Stimulated activated CD4-positive, alpha-beta T cell treated with anti-CD3 and anti-CD28 coated beads, Interleukin-15, amount 100 ng/mL, for 24 hours (primary cell): ENCODE data around the gene DENND5A.
"Not testable (repeated sequence)": the region's sequence is repeated elsewhere in the genome, so short reads cannot be mapped to it uniquely, and the experiment has no call there.

Experiments
- DNase-seq: peaks from one replicate; pipeline ENCODE4 v3.0.0-alpha.2; 2020

The DENND5A gene

DNA sequence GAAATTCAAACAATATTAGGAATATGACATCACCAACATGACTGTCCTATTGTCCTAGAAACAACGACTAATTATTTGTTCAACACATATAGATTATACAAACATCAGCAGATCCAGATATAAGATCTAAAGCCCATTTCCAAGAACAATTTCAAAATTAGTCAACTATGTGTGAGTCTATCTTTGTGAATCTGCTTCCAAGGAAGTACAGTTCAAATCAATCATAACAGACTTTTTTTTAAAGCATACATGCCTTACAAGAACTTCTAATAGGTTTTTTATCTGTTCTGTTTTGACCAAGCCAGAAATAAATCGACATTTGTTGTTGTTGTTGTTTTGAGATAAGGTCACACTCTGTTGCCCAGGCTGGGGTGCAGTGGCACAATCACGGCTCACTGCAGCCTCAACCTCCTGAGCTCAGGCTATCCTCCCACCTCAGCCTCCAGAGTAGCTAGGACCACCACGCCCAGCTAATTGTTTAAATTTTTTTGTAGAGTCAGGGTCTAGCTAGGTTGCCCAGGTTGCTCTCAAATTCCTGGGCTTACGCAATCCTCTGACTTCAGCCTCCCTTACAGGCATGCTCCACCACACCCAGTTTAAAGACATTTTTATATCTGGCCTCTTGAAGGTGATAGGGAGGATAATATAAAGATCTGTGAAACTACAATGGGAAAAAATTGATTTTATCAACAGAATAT lies 54.8 kb downstream of the DENND5A start:
- no peak for DNase-seq

- DNase-seq, result peak; percentile 21
These were observed 55.5 kb downstream of the DENND5A start for GRCh38 chr11:9209604-9210003.

DNA sequence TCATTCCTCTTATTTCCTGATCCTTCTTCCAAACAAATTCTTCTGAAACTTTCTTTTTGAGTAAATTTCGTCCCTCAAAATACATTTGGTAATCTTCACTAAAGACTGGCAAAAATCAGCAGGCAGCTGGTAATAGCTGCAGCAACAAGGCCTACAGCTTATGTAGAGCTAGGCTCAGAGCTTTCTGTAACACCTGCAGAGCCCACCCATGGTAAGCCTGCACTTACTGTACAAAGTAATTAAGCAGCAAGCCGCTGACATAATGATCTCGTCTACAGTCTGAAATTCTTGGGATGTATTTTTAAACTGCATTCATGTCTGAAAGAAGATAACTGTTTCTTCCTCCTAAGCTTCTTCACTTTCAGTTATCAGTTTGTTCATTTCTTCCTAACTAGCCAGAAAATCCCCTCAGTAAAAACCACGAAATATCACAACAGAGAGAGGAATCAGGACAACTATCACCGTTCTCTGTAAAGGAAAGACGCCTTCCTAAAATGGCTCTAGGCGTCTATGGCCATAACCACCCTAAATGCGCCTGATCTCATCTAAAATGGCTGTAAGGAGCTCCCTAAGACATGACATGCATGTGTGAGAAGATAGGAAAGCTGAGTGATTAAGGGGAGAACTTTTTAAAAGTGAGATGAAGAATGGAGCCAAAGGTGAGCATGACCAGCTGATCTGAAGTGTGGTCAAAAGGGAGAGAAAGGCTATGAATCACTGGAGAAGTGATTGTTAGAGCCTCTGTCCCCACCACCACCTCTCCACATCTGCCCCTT lies 56.2 kb downstream of the DENND5A start:
- DNase-seq, result no peak

- DNase-seq, result no peak
These were observed 57.9 kb downstream of the DENND5A start for GRCh38 chr11:9207229-9207628.

DNA sequence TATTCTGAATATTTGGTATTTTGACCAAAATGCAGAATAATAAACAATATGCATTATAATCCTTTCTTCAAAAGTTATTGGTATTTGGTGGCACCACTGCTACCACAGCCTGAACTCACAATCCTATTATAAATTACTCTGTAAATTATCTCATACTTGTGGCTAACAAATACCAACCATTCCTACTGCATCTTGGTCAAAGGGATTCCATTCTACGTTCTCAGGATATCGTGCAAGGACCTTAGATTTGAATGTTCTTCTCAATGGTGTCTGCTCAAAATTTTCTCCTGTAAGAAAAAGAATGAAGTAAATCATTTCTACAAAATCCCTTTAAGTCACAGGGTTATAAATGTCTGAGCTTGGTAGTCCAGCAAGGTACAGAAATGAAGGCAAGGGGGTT lies 58.7 kb downstream of the DENND5A start:
- DNase-seq, result no peak

- DNase-seq, result no peak
These were observed 61.3 kb downstream of the DENND5A start for GRCh38 chr11:9203691-9204311.

GRCh38 chr11:9201372-9202162 lies 63.6 kb downstream of the DENND5A start:
- DNase-seq, result no peak

GRCh38 chr11:9200471-9200870 lies 64.7 kb downstream of the DENND5A start:
- no peak for DNase-seq

- no peak for DNase-seq
These were observed 71.8 kb downstream of the DENND5A start for GRCh38 chr11:9193316-9193715.

DNA sequence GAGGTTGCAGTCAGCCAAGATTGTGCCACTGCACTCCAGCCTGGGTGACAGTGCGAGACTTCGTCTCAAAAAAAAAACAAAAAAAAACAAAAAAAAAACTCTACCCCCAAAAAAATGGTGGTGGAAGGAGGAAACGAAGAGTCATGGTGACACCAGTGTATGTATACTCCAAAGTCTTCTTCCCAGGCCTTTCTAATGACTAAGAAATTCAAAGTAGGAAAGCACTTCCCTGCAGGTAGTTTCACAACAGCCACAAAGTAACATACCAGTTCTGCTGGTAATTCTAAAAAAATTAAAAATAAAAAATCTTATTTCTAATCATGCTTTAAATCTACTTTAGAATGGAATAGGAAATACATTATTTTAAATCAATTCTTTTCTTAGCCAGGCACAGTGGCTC lies 72.6 kb downstream of the DENND5A start:
- DNase-seq, result no peak

DNA sequence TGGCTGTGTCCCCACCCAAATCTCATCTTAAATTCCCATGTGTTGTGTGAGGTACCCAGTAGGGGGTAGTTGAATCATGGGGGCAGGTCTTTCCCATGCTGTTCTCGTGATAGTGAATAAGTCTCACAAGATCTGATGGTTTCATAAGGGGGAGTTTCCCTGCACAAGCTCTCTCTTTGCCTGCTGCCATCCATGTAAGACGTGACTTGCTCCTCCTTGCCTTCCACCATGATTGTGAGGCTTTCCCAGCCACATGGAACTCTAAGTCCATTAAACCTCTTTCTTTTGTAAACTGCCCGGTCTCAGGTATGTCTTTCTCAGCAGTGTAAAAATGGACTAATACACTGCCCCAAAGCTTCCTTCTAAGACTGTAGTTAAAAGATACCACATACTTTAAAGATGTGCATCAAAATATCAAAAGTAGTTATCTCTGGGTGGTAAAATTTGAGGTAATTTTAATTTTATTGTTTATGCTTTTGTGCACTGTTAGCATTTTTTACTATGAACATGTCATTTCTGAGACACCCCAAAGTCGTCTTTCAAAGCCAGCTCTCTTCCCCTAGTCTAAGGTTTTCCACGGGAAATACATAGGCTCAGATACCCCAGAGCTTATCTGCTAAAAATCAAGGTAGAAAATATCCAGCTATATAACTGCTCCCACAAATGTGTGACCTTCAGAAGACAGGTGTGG lies 74.7 kb downstream of the DENND5A start:
- DNase-seq, result not testable (repeated sequence)

GRCh38 chr11:9188860-9189259 lies 76.3 kb downstream of the DENND5A start:
- DNase-seq, result not testable (repeated sequence)

- DNase-seq, result no peak
These were observed 77.5 kb downstream of the DENND5A start for GRCh38 chr11:9187616-9188015.

DNA sequence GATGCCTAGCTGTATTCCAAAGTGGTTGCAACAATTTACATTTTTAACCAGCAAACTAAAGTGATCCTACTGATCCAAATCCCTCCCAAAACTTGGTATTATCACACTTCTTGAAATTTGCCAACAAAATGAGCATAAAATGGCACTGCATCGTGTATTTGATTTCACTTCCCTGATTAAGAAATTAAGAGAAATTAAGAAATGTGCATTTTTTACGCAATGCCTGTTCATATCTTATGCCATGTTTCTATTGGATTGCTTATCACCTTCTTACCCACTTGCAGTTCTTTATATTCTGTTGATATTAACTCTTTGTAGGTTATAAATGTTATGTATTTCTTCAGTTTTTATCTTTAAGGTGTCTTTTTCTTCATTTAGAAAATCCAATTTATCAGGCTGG lies 80.6 kb downstream of the DENND5A start:
- DNase-seq, result no peak

GRCh38 chr11:9182180-9182871 lies 82.8 kb downstream of the DENND5A start:
- no peak for DNase-seq

- DNase-seq, result no peak
These were observed 84.4 kb downstream of the DENND5A start for GRCh38 chr11:9180784-9181183.

- DNase-seq, result no peak
These were observed 86.0 kb downstream of the DENND5A start for GRCh38 chr11:9179141-9179540.

GRCh38 chr11:9178716-9179115 lies 86.4 kb downstream of the DENND5A start:
- DNase-seq, result no peak

- no peak for DNase-seq
These were observed 87.6 kb downstream of the DENND5A start for GRCh38 chr11:9177438-9178091.

GRCh38 chr11:9176550-9176949 lies 88.6 kb downstream of the DENND5A start:
- no peak for DNase-seq

GRCh38 chr11:9176136-9176535 lies 89.0 kb downstream of the DENND5A start:
- no peak for DNase-seq
